NB4 (cell line): ENCODE data around the gene HOXB2.

ENCODE experiments used
- MAX ChIP-seq: IDR thresholded peaks from 2 replicates; pipeline ENCODE4 v1.6.1; 2011; ENCODE audit warnings: low read depth, low read length
- MYC ChIP-seq: IDR thresholded peaks from 2 replicates; pipeline ENCODE4 v1.6.1; 2011; ENCODE audit warnings: low read depth, low read length
- POLR2A ChIP-seq: IDR thresholded peaks from 2 replicates; pipeline ENCODE4 v1.6.1; 2011; ENCODE audit warnings: mild to moderate bottlenecking; ENCODE audit not compliant: insufficient read length; ENCODE audit errors: extremely low read depth
- TF ChIP-seq, protein P1 (sequence below): IDR thresholded peaks from one replicate; pipeline ENCODE4 v1.5.1; 2012; ENCODE audit warnings: low read depth, low read length

- TF ChIP-seq, protein P1, sequence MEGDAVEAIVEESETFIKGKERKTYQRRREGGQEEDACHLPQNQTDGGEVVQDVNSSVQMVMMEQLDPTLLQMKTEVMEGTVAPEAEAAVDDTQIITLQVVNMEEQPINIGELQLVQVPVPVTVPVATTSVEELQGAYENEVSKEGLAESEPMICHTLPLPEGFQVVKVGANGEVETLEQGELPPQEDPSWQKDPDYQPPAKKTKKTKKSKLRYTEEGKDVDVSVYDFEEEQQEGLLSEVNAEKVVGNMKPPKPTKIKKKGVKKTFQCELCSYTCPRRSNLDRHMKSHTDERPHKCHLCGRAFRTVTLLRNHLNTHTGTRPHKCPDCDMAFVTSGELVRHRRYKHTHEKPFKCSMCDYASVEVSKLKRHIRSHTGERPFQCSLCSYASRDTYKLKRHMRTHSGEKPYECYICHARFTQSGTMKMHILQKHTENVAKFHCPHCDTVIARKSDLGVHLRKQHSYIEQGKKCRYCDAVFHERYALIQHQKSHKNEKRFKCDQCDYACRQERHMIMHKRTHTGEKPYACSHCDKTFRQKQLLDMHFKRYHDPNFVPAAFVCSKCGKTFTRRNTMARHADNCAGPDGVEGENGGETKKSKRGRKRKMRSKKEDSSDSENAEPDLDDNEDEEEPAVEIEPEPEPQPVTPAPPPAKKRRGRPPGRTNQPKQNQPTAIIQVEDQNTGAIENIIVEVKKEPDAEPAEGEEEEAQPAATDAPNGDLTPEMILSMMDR = no peak
- TF ChIP-seq POLR2A (no peak), MAX (no peak), MYC (no peak)
These were observed 630 bp upstream of the HOXB2 start for GRCh38 chr17:48545539-48545938.
